HUES6 (cell line): Measurements from ENCODE around the gene IFI44L.

Experiments used
- H3K27ac ChIP-seq: 2 replicates; pipeline ENCODE4 v1.7.0; 2013; ENCODE audit warnings: low read depth, mild to moderate bottlenecking, low read length, inconsistent platforms
- H3K27me3 ChIP-seq: 2 replicates; pipeline ENCODE4 v1.6.1; 2013; ENCODE audit warnings: low read length; ENCODE audit not compliant: control insufficient read depth, insufficient read depth
- H3K36me3 ChIP-seq: 2 replicates; pipeline ENCODE4 v1.6.1; 2013; ENCODE audit warnings: low read length; ENCODE audit not compliant: control insufficient read depth, insufficient read depth
- H3K4me1 ChIP-seq: 2 replicates; pipeline ENCODE4 v1.6.1; 2013; ENCODE audit warnings: low read length; ENCODE audit not compliant: control insufficient read depth, insufficient read depth
- H3K4me3 ChIP-seq: 2 replicates; pipeline ENCODE4 v1.5.1; 2013; ENCODE audit warnings: low read depth, low read length
- H3K9ac ChIP-seq: one replicate; pipeline ENCODE4 v1.6.1; 2013; ENCODE audit warnings: mild to moderate bottlenecking, low read length
- H3K9me3 ChIP-seq: 2 replicates; pipeline ENCODE4 v1.6.1; 2013; ENCODE audit warnings: low read depth, low read length; ENCODE audit not compliant: control insufficient read depth, insufficient read depth

Gene IFI44L

DNA sequence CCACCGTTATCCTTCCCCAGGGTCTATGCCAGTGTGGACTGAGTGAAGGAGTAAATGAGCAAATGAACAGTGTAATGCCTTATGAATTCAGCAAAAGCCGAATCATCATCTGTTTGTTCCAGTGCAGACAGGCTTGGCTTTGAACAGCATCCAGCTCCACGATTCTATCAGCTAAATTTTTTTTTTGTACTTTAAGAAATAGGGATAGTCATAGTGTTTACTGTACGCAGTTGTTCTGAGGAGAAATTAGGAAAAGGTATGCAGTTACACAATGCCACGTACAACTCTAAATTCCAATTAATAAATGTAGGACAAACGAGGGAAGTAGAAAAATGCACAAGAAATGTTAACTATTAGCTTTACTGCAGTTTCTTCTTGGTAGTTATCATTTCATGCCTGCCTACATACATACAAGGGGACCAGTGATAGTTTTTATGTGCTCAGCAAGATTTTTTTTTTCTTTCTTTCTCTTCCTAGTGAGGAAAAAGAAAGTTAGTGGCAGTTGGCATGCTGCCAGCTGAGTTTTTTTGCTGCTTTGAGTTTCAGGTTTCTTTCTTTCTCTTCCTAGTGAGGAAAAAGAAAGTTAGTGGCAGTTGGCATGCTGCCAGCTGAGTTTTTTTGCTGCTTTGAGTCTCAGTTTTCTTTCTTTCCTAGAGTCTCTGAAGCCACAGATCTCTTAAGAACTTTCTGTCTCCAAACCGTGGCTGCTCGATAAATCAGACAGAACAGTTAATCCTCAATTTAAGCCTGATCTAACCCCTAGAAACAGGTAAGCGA lies at the start of gene IFI44L:
TSS of gene IFI44L (plus strand) at position 646 of the 777 bp plus-strand sequence. CDS start 7,468 bp downstream, outside the sequence.
- no peaks in the 10 kb centered on the region for H3K36me3 ChIP-seq
- H3K4me3 ChIP-seq: no peak within 1 kb of the TSS
- no peaks in the 10 kb centered on the region for H3K27me3 ChIP-seq
- H3K9ac ChIP-seq: no peak within 1 kb of the TSS
- H3K4me1 ChIP-seq: peaks cover 4% of the 10 kb centered on the region
- no peak within 1 kb of the TSS for H3K27ac ChIP-seq
- H3K9me3 ChIP-seq: no peaks in the 10 kb centered on the region

GRCh38 chr1:78570539-78570938 lies 49.7 kb upstream of the IFI44L start:
- H3K4me1 ChIP-seq: no peaks in the 10 kb centered on the region
- no peaks in the 10 kb centered on the region for H3K9me3 ChIP-seq
- no peaks in the 10 kb centered on the region for H3K36me3 ChIP-seq
- H3K27ac ChIP-seq: no peak overlapping the region
- H3K4me3 ChIP-seq: no peak overlapping the region
- no peak overlapping the region for H3K9ac ChIP-seq
- H3K27me3 ChIP-seq: no peaks in the 10 kb centered on the region

DNA sequence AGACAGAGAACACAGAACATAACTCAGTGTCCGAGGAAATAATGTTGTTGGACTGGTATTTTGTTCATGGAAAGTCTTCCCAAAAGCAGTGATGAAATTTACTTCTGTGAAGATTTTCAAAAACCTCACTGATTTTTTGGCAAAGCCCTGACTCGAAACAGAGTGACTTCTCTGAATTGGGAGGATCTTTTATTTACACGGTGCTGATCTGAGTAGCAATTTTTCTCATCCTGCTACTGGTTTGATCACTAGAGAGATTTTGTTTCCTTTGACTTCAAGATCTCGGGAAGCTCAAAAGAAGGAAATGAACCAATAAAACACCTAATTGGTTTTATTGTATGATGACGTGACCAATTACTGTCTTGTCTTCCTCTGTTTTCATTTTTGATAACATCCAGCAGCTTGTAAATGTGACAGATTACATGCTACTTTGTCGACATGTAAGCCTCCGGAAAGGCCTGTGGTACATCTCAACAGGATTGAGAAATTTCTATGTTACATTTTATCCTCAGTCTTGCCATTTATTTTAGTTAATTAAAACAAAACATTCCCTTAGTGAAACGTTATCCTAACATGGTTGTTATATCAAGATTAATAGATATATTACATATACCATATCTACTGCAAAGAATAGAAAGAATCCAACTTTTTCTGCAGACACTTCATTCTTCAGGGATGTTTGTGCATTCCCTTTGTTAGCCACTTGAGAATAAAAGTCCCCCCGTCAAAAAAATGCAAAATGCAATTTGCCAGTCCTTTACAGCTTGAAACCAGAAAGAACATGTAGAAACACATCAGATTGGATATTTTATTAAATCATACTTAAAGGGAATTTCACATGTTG lies 42.8 kb upstream of the IFI44L start:
- Histone ChIP-seq H3K9me3 (no peaks in the 10 kb centered on the region), H3K36me3 (no peaks in the 10 kb centered on the region), H3K9ac (no peak overlapping the region), H3K4me3 (no peak overlapping the region), H3K4me1 (no peaks in the 10 kb centered on the region), H3K27ac (no peak overlapping the region), H3K27me3 (no peaks in the 10 kb centered on the region)

DNA sequence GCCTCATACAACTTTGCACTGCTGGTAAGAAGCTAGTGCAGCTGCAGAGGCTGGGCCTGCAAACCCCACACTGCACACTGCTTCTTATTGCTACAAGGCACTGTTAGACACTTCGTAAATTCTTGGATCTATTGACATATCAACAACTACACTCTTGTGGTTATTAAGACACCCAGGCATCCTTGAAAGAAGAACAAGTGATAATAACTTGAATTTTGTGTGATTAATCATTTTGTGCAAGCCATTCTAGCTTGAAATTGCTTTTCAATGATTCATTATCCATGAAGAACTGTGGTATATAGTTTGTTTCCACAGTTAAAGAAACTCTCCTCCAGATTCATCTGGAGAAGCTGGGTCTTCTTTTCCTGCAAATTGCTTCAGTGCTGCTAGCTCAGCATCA lies 33.7 kb upstream of the IFI44L start:
- Histone ChIP-seq H3K9me3 (no peaks in the 10 kb centered on the region), H3K4me3 (no peak overlapping the region), H3K4me1 (no peaks in the 10 kb centered on the region), H3K36me3 (no peaks in the 10 kb centered on the region), H3K27ac (no peak overlapping the region), H3K9ac (no peak overlapping the region), H3K27me3 (peaks cover 2% of the 10 kb centered on the region; the same call in 1 of the 2 replicates)

GRCh38 chr1:78587211-78587610 lies 33.0 kb upstream of the IFI44L start:
- Histone ChIP-seq H3K4me3 (no peak overlapping the region), H3K4me1 (no peaks in the 10 kb centered on the region), H3K36me3 (no peaks in the 10 kb centered on the region), H3K27ac (no peak overlapping the region), H3K9me3 (no peaks in the 10 kb centered on the region), H3K9ac (no peak overlapping the region), H3K27me3 (peaks cover 2% of the 10 kb centered on the region; the same call in 1 of the 2 replicates)

DNA sequence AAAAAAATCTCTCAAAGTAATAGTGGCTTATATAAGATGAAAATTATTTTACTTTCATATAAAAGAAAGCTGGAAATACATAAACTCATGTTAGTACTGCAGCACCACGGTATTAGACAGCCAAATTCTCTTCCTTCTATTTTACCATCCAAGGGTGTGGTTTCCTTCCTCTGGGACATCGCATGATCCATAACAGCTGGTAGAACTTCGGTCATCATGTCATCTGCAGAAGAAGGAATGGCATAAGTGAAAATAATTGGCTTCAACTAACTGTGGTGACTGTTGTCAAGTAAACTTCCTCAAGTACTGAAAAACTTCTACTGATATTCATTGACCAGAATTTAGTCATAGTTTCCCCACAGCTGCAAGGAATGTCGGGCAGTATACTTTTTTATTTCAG lies 28.3 kb upstream of the IFI44L start:
- no peak overlapping the region for H3K4me3 ChIP-seq
- no peak overlapping the region for H3K9ac ChIP-seq
- no peaks in the 10 kb centered on the region for H3K36me3 ChIP-seq
- H3K9me3 ChIP-seq: peaks cover 4% of the 10 kb centered on the region; the same call in 1 of the 2 replicates
- peaks cover 2% of the 10 kb centered on the region; the same call in 1 of the 2 replicates for H3K27me3 ChIP-seq
- no peaks in the 10 kb centered on the region for H3K4me1 ChIP-seq
- H3K27ac ChIP-seq: no peak overlapping the region

DNA sequence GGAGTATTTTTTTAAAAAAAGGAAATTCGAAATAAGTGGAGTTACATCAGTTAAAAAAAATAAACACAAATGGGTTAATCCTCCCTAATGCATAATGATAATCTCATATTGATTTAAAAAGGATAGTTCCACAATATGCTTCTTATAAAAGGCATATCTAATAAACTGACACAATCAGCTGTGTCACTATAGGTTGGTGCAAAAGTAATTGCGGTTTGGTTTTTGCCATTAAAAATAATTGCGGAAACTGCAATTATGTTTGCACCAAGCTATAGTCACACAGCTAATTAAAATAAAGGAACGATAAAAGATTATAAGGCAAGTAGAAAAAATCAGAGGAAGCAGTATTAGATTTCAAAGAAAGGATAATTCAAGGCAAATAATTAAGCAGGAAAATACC lies 21.0 kb upstream of the IFI44L start:
- Histone ChIP-seq H3K4me3 (no peak overlapping the region), H3K4me1 (no peaks in the 10 kb centered on the region), H3K9me3 (peaks cover 4% of the 10 kb centered on the region; the same call in 1 of the 2 replicates), H3K9ac (no peak overlapping the region), H3K27ac (no peak overlapping the region), H3K36me3 (no peaks in the 10 kb centered on the region), H3K27me3 (no peaks in the 10 kb centered on the region)

GRCh38 chr1:78601068-78601467 lies 19.2 kb upstream of the IFI44L start:
- Histone ChIP-seq H3K27ac (no peak overlapping the region), H3K27me3 (no peaks in the 10 kb centered on the region), H3K9me3 (no peaks in the 10 kb centered on the region), H3K36me3 (no peaks in the 10 kb centered on the region), H3K4me3 (no peak overlapping the region), H3K4me1 (no peaks in the 10 kb centered on the region), H3K9ac (no peak overlapping the region)

DNA sequence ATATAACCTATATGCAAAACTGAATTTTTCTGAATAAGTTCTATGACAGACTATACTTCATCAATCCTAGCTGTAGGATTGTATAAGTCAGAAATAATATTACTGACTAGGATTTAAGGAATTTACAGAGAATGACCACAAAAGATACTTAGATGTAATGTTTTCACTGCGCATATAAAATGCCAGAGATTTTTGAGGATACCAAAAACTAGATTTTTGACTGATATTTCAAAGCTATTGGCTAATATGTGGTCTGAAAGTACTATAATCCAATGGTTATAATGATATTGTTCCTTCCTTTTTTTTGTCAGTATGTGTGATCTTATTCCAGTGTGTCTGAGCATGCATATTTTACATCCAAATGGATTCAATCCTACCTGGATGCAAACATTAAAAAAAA lies 17.0 kb upstream of the IFI44L start:
- H3K9ac ChIP-seq: no peak overlapping the region
- H3K4me3 ChIP-seq: no peak overlapping the region
- H3K9me3 ChIP-seq: no peaks in the 10 kb centered on the region
- no peaks in the 10 kb centered on the region for H3K36me3 ChIP-seq
- H3K4me1 ChIP-seq: no peaks in the 10 kb centered on the region; the same call in 1 of the 2 replicates
- H3K27me3 ChIP-seq: no peaks in the 10 kb centered on the region
- H3K27ac ChIP-seq: no peak overlapping the region

DNA sequence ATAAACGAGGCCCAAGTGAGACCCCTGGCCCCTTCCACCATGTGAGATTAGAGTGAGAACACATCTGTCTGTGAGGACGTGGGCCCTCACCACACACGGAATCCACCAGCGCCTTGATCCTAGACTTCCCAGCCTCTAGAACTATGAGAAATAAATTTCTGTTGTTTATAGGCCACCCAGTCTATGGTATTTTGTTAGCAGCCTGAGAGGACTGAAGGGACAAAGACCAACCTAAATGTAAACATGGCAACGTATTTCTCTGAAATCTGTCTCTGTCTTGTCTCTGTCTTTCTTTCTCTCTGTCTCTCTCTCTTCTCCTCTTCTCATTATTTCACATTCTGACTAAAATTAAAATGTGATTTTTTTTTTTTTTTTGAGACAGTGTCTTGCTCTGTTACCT lies 15.6 kb upstream of the IFI44L start:
- no peak overlapping the region for H3K4me3 ChIP-seq
- no peaks in the 10 kb centered on the region for H3K9me3 ChIP-seq
- H3K36me3 ChIP-seq: no peaks in the 10 kb centered on the region
- H3K27me3 ChIP-seq: no peaks in the 10 kb centered on the region
- no peaks in the 10 kb centered on the region; the same call in 1 of the 2 replicates for H3K4me1 ChIP-seq
- H3K27ac ChIP-seq: no peak overlapping the region
- H3K9ac ChIP-seq: no peak overlapping the region

DNA sequence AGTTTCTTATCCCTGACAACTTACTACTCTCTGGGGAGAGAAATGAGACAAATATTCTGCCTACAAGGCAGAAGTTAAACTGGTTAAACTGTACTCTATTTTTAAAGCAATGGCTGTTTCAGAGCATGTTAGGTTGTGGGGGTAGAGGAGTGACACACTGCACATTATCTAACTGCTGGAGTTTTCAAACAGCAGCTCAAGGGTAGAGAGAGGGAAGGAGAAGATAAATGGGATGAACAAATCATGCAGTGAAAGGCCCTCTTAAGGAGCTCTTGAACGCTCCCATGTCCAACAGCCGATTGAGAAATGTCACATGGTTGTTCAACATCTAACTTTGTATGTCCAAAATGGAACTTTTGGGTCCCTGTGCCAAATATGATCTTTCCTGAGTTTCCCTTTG lies 14.0 kb upstream of the IFI44L start:
- H3K27ac ChIP-seq: no peak overlapping the region
- H3K4me1 ChIP-seq: no peaks in the 10 kb centered on the region; the same call in 1 of the 2 replicates
- H3K36me3 ChIP-seq: no peaks in the 10 kb centered on the region
- H3K9ac ChIP-seq: no peak overlapping the region
- no peaks in the 10 kb centered on the region for H3K9me3 ChIP-seq
- no peak overlapping the region for H3K4me3 ChIP-seq
- H3K27me3 ChIP-seq: no peaks in the 10 kb centered on the region
